ENCODE results near the gene IPO4.
A peak's percentile ranks its signal among the peaks of the same experiment; 100 is the strongest.

Gene IPO4

GRCh38 chr14:24194873-24195185 is 6.2 kb upstream of the IPO4 start:
- H3K27ac ChIP-seq (ENCODE audit: poor library complexity, severe bottlenecking), result peak overlapping the region; percentile 76
- H3K9me3 ChIP-seq (ENCODE audit: severe bottlenecking), result no peaks in the 10 kb centered on the region
- peaks cover 9% of the 10 kb centered on the region for H3K4me1 ChIP-seq (ENCODE audit: insufficient read depth, poor library complexity, severe bottlenecking)
- no peak for TF ChIP-seq CTCF (IDR thresholded peaks at IDR 0.05; ENCODE audit: poor library complexity, severe bottlenecking)
- H3K4me3 ChIP-seq (ENCODE audit: severe bottlenecking), result peak overlapping the region; percentile 92
- ATAC-seq (ENCODE audit: low read depth), result no peak; the same call in 2 of the 3 replicates
- peaks cover 33% of the 10 kb centered on the region for H3K36me3 ChIP-seq (ENCODE audit: low read depth)
- H3K27me3 ChIP-seq (ENCODE audit: insufficient read depth, poor library complexity, severe bottlenecking), result no peaks in the 10 kb centered on the region
- no peak for DNase-seq (ENCODE audit: low spot score)

- TF ChIP-seq CTCF (IDR thresholded peaks at IDR 0.05; ENCODE audit: poor library complexity, severe bottlenecking), result no peak
- Histone ChIP-seq H3K36me3 (ENCODE audit: low read depth) (peaks cover 32% of the 10 kb centered on the region), H3K4me1 (ENCODE audit: insufficient read depth, poor library complexity, severe bottlenecking) (peaks cover 9% of the 10 kb centered on the region), H3K9me3 (ENCODE audit: severe bottlenecking) (no peaks in the 10 kb centered on the region), H3K27ac (ENCODE audit: poor library complexity, severe bottlenecking) (peak overlapping the region; percentile 76), H3K4me3 (ENCODE audit: severe bottlenecking) (peak overlapping the region; percentile 92), H3K27me3 (ENCODE audit: insufficient read depth, poor library complexity, severe bottlenecking) (no peaks in the 10 kb centered on the region)
- DNase-seq (ENCODE audit: low spot score), result no peak
- ATAC-seq (ENCODE audit: low read depth), result no peak
Observed at GRCh38 chr14:24194186-24194872, 5.7 kb upstream of the IPO4 start.

- DNase-seq (ENCODE audit: low spot score), result no peak
- ATAC-seq (ENCODE audit: low read depth), result no peak
- no peak overlapping the region for H3K4me3 ChIP-seq (ENCODE audit: severe bottlenecking)
- no peaks in the 10 kb centered on the region for H3K27me3 ChIP-seq (ENCODE audit: insufficient read depth, poor library complexity, severe bottlenecking)
- peaks cover 36% of the 10 kb centered on the region for H3K36me3 ChIP-seq (ENCODE audit: low read depth)
- no peaks in the 10 kb centered on the region for H3K9me3 ChIP-seq (ENCODE audit: severe bottlenecking)
- H3K27ac ChIP-seq (ENCODE audit: poor library complexity, severe bottlenecking), result no peak overlapping the region
- H3K4me1 ChIP-seq (ENCODE audit: insufficient read depth, poor library complexity, severe bottlenecking), result peaks cover 13% of the 10 kb centered on the region
- TF ChIP-seq CTCF (IDR thresholded peaks at IDR 0.05; ENCODE audit: poor library complexity, severe bottlenecking), result no peak
Observed at GRCh38 chr14:24192933-24193332, 4.3 kb upstream of the IPO4 start.

GRCh38 chr14:24190416-24190815 is 1.8 kb upstream of the IPO4 start:
- no peak overlapping the region for H3K4me3 ChIP-seq (ENCODE audit: severe bottlenecking)
- no peak for TF ChIP-seq CTCF (IDR thresholded peaks at IDR 0.05; ENCODE audit: poor library complexity, severe bottlenecking)
- H3K27me3 ChIP-seq (ENCODE audit: insufficient read depth, poor library complexity, severe bottlenecking), result no peaks in the 10 kb centered on the region
- H3K9me3 ChIP-seq (ENCODE audit: severe bottlenecking), result no peaks in the 10 kb centered on the region
- ATAC-seq (ENCODE audit: low read depth), result no peak
- peaks cover 61% of the 10 kb centered on the region for H3K36me3 ChIP-seq (ENCODE audit: low read depth)
- no peak overlapping the region for H3K27ac ChIP-seq (ENCODE audit: poor library complexity, severe bottlenecking)
- H3K4me1 ChIP-seq (ENCODE audit: insufficient read depth, poor library complexity, severe bottlenecking), result peaks cover 9% of the 10 kb centered on the region
- DNase-seq (ENCODE audit: low spot score), result peak; percentile 45

- no peak overlapping the region for H3K4me3 ChIP-seq (ENCODE audit: severe bottlenecking)
- peak overlapping the region; percentile 62 for H3K27ac ChIP-seq (ENCODE audit: poor library complexity, severe bottlenecking)
Observed at GRCh38 chr14:24189460-24189859, 844 bp upstream of the IPO4 start.

More at GRCh38 chr14:24189460-24189859, 844 bp upstream of the IPO4 start:
- ATAC-seq (ENCODE audit: low read depth) (no peak), DNase-seq (ENCODE audit: low spot score) (no peak)
- H3K36me3 ChIP-seq (ENCODE audit: low read depth), result peaks cover 69% of the 10 kb centered on the region
- no peaks in the 10 kb centered on the region for H3K9me3 ChIP-seq (ENCODE audit: severe bottlenecking)
- TF ChIP-seq CTCF (IDR thresholded peaks at IDR 0.05; ENCODE audit: poor library complexity, severe bottlenecking), result no peak
- H3K4me1 ChIP-seq (ENCODE audit: insufficient read depth, poor library complexity, severe bottlenecking), result peaks cover 7% of the 10 kb centered on the region
- H3K27me3 ChIP-seq (ENCODE audit: insufficient read depth, poor library complexity, severe bottlenecking), result no peaks in the 10 kb centered on the region

All from RWPE2 (cell line).